GM19043 (cell line): ENCODE measurements around the gene URB1.
"Not testable (repeated sequence)": the region's sequence is repeated elsewhere in the genome, so short reads cannot be mapped to it uniquely, and the experiment has no call there.

Experiments
- ATAC-seq: cut with Tn5 transposase; IDR thresholded peaks from one replicate; pipeline ENCODE4 v1.9.1; 2021; ENCODE audit warnings: low read depth; ENCODE audit not compliant: unreplicated experiment

The URB1 gene

DNA sequence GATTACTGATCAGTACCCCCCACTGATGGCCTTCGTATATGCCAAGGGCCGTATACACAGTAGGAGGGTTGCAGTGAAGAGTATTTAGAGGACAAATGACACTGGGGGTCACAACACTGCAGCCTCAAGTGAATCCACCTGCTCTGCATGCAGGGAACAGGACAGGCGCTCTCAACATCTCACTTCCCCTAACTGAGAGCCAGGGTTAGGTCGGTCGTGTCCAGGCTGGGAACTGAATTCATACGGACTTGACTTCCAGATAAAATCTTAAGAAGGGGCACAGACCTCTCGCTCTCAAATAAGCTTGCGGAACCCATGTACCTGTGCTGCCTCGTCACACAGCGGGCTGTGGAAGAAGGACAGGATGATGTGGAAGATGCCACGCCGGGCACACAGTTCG lies 71.3 kb downstream of the URB1 start:
- no peak for ATAC-seq

DNA sequence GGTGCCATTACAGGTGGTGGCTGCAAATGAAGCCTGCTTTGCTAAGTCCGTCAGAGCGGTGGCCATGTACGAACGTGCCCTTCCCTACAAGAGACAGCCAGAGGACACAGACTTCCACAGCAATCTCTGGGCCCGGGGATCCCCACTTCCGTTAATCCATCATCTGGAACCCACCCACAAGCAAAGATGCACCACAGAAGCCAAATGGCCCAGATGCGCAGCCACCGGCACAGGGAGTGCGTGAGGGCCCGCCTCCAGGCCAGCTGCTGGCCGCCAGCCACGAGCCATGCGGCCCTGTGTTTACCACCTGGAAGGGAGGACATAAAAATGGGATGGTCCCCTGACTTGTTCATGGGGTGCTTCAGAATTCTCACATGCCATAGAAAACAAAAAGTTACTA lies 72.1 kb downstream of the URB1 start:
- no peak for ATAC-seq

DNA sequence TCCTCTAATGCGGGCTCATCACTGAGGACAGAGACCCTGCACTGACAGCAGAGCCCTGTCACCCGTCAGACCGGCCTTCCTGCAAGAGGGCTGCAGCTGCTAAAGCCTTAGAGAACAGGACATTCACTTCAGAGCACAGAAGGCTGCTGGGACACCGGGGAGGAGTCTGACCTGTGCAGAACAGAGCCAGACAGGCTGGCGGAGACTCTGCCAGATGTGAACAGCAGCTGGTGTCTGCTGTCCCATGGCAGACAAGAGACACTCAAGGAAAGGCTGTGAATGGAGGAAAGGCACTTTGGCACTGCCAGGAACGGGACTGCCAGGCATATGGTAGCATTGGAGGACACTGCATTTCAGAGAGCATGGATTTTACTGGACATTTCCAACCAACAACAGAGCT lies 72.8 kb downstream of the URB1 start:
- no peak for ATAC-seq

DNA sequence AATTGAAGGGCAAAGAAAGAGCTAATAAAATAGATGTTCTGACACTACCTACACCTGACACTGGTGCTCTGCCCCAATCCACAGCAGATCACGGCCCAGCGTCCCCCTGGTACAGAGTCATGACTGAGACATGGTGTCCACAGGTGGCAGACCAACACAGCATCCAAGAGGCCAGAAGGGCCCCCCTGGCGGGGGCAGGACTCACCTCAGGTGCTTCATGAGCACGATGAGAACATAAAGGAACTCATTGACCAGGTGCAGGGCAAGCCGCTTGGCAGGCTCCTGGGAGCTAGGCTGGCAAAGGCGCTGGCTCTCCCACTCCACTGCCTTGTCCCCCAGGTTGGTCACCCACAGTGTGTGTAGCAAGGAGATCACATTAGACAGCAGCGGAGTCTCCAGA lies 73.8 kb downstream of the URB1 start:
- ATAC-seq = no peak

DNA sequence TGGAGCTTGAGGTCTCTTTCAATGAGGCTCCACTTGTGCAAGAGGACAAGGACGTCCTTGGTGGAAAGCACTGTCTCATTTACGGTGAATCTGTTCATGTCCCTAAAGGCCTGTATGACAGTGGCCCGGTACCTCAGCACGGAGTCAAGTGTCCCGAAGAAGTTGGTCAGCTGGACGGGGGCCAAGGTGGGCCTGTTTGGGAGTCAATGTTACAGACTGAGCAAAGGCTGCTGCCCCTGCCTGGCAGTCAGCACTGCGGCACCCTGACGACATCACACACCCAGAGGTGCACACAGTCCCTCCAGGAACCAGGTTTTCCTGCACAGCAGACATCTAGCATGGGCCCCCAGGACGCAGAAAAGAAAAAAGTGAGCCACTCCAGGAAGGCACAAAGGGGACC lies 75.1 kb downstream of the URB1 start:
- ATAC-seq = no peak

DNA sequence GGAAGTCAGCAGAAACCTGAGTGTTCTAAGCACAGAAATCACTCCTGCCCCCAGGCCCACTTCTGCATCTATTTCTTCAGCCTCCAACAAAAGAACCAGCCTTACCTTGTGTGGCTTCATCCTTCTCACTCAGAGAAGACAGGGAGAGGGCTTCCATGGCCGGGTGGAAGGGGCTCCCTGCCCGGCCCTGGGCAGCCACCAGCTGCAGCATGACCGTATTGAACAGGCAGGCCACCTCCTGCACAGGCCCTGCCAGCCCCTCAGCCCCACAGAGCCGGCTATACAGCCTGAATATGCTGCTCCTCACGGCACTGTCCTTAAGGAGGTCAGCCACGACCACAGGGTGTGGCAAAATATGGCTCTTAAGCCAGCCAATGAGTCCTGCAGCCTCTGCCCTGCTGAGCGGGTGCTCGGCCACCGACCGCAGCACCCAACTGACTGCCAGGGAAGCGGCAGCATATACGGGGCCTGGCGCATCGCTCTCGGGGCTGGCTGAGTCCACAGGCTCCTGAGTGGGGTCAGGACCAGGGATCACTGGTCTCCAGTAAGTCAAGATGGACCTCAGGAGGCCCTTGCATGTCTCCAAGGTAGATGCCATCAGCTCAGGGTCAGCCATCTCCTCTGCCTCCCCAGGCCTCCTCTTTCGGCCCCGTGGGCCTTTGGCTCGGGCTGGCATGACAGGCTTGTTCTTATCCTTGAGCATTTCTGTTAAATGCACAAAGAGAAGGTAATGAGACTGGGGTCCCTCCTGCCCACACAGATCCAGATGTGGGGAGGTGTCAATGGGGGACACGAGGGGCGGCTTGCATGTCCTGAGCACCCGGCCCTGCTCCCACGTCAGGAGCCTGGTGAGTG lies 76.2 kb downstream of the URB1 start:
- no peak for ATAC-seq

DNA sequence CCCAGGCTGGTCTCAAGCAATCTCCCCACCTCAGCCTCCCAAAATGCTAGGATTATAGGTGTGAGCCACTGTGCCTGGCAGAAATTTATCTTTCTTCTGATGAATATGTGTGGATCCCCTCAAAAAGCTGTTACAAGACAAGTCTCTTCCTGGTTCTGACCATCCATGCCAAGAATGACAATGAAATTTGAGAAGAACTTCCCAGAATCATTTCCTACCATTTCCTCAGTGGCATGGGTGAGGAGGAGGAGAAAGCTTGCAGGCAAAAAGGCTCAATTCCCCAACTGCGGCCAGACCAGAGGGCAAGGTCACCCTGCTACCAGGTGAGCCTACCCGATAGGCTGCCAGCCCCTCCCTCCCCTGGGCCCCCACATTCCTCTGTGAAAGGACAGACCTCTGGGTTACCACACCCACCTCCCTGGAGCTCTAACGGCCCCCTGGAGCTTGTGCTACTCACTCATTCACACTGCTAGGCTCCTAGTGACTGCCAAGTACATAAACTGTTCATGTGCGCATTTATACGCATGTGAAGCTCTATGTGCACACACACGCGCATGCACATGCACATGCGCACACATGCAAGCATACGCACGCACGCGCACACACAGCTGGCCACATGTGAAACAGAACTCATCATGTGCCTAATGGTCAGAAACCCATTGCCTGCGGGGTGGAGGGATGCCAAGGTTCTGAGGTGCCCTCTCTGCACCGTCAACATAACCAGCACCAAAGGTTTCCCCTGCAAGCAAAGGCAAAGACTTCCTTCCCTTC lies 77.1 kb downstream of the URB1 start:
- ATAC-seq = no peak

DNA sequence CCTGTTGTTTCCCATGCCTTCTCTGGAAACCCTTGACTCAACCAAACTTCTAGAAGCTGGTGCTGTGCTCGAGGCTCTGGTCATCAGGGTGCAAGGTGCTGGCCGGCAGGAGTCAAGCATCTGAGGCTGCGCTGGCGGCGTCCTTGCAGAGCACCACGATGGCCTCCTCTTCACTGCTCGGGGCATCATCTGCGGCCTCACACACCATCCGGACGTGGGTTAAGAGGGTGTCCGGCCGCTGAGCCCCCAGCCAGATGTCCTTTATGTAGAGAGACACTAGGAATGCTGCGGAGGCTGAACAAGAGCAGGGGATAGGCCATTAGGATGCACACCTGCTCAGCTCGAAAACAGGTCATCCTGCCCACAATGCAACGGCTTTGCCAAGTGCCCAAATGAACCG lies 78.0 kb downstream of the URB1 start:
- ATAC-seq = no peak

DNA sequence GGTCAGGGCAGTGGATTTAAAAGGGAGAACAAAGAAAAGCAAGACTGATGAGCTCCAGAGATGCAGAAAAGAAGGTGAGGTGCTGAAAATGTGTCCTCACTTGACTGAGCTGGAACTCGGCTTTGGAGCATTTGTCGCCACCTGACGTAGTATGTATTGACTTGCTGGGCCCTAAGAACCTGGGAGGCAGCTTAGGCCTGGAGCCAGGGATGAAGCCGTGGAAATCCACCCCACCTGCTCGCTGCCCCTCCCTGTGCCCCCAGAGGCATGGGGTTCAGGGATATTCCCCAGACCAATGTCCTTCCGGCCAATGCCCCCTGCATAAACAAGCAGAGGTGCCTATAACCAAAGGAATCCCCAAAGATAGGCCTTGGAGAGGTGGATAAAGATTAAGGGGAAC lies 79.8 kb downstream of the URB1 start:
- no peak for ATAC-seq

DNA sequence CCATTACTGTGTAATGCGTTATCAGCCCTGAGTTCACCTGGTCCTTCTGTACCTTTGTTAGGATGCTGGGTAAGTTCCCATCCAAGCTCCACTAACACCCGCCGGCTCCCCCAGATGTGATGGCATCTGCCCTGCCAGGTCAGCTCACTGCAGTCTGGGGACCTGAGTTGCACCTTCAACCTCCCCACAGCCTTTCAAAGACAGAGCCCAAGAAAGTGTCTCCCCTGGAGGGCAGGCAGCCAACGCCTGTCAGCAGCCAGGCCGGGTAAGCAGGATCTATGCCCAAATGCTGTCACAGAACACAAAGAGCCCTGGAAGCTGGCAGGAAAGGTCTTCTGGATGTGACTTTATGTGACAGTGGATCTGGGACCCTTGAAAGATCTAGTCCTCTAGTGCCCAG lies 80.5 kb downstream of the URB1 start:
- ATAC-seq = no peak

DNA sequence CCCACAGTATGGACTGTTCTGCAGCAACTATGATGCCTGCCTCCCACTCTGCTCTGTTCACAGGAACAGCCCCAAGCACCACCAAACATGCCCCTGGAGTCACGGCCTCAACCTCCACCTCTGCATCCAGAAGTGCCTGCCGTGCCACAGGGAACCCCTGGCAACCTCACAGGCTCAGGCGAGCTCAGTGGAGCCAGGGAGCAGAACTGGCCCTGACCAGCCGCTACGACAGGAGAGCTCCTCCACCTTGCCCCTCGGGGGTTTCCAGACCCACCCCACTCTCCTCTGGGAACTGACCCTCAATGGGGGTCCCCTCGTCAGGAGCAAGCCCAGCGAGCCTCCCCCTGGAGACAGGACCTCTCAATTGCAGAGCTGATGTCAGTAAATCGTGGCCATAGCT lies 81.2 kb downstream of the URB1 start:
- no peak for ATAC-seq

DNA sequence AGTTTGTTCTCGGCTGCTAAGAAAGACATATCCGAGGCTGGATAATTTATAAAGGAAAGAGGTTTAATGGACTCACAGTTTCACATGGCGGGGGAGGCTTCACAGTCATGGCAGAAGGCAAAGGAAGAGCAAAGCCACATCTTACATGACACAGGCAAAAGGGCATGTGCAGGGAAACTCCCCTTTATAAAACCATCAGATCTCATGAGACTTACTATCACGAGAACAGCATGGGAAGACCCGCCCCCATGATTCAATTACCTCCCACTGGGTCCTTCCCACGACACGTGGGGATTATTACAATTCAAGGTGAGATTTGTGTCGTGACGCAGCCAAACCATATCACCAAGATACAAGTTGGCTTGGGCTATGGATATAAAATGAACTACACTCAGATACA lies 81.8 kb downstream of the URB1 start:
- ATAC-seq = not testable (repeated sequence)

DNA sequence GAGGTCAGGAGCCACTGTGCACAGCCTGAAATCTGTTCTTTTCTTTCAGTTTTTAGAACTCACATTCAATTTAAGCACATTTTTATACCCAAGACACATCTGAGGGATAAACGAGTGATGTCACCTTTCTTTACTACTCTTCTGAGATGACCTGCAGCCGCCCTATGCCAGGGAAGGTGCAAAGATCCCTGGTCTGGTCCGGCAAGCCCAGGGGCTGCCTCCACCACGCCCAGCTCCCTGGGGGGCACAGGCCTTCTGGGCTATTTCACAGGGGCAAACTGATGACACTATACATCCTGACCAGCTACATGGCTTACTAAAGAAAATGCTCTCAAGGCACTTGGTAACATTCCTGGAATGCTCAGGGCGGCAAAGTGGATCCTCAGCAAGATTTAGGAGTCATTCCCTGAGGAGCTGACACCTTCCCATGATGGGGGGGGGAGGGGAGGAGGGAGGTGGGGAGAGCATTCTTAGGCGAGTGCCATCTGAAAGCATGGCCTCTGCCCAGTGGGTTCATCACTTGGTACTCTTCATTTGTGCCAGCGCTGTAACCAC lies 82.8 kb downstream of the URB1 start:
- ATAC-seq = no peak

DNA sequence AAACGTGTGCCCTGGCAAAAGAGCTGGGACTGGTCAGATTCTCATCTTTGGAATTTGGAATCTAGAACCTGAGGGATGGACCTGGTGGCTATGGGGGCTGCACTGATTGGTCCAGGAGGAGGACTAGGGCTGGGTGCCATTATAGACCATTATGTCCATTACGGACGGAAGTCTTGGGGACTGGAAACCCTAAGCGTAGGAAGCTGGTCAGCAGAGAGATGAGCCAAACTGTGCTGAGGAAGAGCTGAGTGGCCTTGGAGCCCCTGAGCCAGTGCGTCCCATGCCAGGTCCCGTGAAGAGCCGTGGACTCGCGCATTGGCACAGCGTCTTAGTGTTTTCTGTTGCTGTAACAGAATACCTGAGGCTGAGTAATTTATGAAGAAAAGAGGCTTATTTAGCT lies 84.1 kb downstream of the URB1 start:
- ATAC-seq = no peak

DNA sequence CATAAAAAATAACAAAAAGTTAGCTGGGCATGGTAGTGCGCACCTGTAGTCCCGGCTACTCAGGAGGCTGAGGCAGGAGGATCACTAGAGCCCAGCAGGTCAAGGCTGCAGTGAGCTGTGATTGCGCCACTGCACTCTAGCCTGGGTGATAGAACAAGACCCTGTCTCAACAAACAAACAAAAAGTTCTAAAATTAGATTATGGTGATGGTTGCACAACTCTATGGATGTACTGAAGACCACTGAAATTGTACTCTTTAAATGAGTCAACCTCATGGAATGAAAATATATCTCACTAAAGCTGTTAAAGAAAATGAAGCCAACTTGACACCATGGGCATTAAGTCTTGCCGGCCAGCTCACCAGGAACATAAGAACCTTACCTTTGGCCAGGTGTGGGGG lies 85.1 kb downstream of the URB1 start:
- ATAC-seq = no peak

DNA sequence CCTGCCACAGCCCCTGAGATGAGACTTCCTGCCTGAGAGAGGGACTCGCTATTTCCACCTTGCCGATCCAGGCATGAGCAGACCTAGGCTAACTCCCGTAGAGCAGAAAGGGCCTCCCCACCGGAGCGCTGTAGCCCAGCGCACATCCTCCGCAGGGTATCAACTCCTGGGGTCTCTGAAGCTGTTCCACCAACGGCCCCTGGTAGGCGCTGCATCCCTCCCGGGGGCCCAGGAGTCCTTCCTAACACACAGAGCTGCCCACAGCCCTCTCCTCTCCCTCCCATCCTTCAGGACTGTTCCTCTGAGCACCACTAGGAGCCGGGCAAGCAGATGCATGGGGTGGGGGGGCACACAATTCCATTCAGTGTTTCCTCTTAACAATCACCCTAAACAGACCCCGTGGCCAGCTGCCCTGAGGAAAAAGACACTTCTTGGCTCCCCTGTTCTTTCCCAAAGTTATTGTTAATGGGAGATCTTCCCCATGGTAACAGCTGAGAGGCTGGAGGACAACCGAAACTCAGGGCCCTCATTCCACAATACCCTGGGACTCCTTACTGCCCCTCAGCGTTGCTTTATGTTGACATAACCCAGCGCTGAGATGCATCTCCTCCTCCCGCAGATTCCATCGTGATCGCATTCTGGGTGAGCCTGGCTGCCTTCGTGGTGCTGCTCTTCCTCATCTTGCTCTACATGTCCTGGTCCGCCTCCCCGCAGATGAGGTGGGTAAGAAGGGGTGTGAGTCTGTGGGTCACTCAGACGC lies 86.6 kb downstream of the URB1 start:
- ATAC-seq = no peak

DNA sequence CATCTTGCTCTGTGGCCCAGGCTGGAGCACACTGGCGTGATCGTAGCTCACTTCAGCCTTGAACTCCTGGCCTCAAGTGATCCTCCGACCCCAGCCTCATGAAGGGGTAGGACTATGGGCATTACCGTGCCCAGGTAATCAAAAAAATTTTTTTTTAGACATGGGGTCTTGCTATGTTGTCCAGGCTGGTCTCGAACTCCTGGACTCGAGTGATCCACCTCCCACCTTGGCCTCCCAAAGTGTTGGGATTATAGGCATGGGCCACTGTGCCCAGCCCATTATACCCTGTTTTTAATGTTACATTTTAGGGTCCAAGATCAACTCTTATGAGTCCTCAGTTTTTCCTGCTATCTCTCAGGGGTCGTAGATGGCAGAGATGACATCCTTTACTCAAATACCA lies 87.8 kb downstream of the URB1 start:
- ATAC-seq = no peak

DNA sequence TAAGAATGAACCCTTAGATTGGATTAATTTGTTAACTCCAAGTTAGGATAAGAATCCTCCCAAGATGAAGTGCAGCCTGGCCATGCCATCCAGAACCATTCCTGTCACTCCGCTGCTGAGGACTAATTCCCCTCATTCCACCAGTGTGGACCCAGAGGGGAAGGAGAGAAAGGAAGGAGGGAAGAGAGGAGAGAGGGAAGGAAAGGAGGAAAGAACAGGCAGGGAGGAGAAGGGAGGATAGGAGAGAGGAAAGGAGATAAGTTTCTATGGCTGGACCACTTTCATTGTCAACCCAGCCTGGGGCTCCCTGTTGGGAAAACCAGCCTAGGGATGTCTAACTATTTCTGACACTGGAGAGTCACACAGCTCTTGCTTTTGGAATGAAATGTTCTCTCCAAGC lies 89.4 kb downstream of the URB1 start:
- no peak for ATAC-seq

DNA sequence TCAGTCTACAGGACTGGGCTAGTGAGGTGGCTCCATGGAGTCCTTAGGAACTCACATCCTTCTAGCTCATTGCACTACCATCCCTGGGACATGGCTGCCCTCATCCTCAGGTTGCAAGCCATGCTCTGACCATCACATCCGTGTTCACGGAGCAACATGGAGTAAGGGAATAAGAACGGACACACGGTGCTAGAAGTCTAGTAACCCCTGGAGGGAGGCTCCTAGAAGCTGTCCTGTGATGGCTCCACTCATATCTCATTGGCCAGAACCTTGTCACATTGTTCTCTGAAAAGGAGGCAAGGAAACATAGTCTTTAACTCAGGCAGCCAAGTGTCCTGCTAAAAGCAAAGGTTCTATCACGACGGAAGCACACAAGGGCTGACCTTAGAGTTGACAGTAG lies 90.3 kb downstream of the URB1 start:
- ATAC-seq = no peak

DNA sequence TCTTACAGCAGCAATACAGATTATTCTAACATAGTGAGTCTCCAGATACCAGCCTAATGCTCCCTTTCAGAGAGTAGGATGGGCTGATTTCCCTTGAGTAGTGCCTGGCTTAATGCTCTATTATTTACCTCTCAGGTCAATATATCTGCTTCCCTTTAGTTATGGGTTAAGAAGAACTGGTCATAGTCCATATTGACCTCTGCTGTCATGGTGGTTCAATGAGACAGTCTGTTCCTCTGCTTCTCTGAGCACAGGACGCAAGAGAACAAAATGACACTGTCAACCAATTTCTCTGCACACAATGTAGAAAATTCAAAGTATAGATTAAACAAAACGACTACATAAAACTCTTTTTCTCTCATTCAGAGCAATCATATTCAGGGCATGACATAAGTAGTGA lies 91.2 kb downstream of the URB1 start:
- ATAC-seq = no peak

DNA sequence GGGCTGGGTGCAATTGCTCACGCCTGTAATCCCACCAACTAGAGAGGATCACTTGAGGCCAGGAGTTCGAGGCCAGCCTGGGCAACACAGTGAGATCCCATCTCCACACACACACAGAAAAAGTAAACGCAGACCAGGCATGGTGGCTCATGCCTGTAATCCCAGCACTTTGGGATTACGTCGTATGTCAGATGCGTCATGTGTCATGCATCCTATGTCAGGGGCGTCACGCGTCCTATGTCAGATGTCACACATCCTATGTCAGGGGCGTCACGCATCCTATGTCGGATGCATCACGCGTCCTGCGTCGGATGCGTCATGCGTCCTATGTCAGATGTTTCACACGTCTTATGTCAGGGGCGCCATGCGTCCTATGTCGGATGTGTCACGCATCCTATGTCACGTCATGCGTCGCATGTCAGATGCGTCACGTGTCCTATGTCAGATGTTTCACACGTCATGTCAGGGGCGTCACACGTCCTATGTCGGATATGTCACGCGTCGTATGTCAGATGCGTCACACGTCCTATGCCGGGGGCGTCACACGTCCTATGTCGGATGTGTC lies 92.6 kb downstream of the URB1 start:
- no peak for ATAC-seq
